Prostate gland (tissue), 2 donors: ENCODE results near the gene TTC27. TPM values are rescaled to one million over a fixed set of nuclear protein-coding genes. Genes with fewer than 3 reads are reported as not detected.

Experiments used
- DNase-seq: peaks from one replicate; pipeline ENCODE4 v3.0.0-alpha.2; 2019; ENCODE audit warnings: low spot score
- H3K27ac ChIP-seq, 2 donors: fragments of 200-600 bp; sonication (generic); 2 replicates each; pipeline ENCODE4 v1.5.1; 2017 to 2019
- H3K27me3 ChIP-seq: fragments of 200-600 bp; sonication (generic); replicated peaks from 2 replicates; pipeline ENCODE4 v1.5.1; 2019; ENCODE audit not compliant: insufficient read depth
- H3K36me3 ChIP-seq, 2 donors: fragments of 200-600 bp; sonication (generic); 1 replicate in 1 of 2; 2 replicates in 1 of 2; pipeline versions ENCODE4 v1.5.1 to v1.8.1; 2017 to 2019
- H3K4me1 ChIP-seq: fragments of 200-600 bp; sonication (generic); replicated peaks from 2 replicates; pipeline ENCODE4 v1.5.1; 2019
- H3K4me3 ChIP-seq, 2 donors: fragments of 200-600 bp; sonication (generic); 2 replicates each; pipeline ENCODE4 v1.5.1; 2017 to 2019
- H3K9me3 ChIP-seq: fragments of 200-600 bp; sonication (generic); 2 replicates; pipeline ENCODE4 v1.5.1; 2017
- POLR2A ChIP-seq: fragments of 450-650 bp; IDR thresholded peaks from one replicate; pipeline ENCODE4 v1.6.1; 2016; ENCODE audit warnings: antibody characterized with exemption, mild to moderate bottlenecking
- POLR2AphosphoS5 ChIP-seq: sonication (generic); formaldehyde crosslinking; IDR thresholded peaks from one replicate; pipeline ENCODE4 v1.6.1; 2017; ENCODE audit warnings: antibody characterized with exemption
- WGBS: methylation state at CpG from one replicate; pipeline ENCODE4 v1.1.5; 2018; 5-methylcytosine and 5-hydroxymethylcytosine counted together
- intact Hi-C: fragments of 100-400 bp; cut with DNase I; formaldehyde crosslinking; loops from one replicate; pipeline ENCODE4 v1.14.2; 2022
- total RNA-seq, 2 donors: library from RNA; depleted of rRNA; stranded (reverse); fragments of >200 nt; gene quantifications; one replicate each; pipeline ENCODE4 v1.1.0, GENCODE V29; 2016
- TF ChIP-seq, protein P1 (sequence below), 4 experiments: fragments of 200-600 bp in 2 of 4; fragments of 450-650 bp in 2 of 4; sonication (generic) in 2 of 4; IDR thresholded peaks; 1 replicate in 3 of 4; 2 replicates in 1 of 4; pipeline ENCODE4 v1.5.1; 2016 to 2019; ENCODE audit warnings: antibody characterized with exemption in 4 of 4, mild to moderate bottlenecking in 2 of 4, moderate library complexity in 2 of 4

The TTC27 gene
- total RNA-seq, 2 donors from 2014 or later: 13.0 to 15.6 TPM

GRCh38 chr2:32833709-32834108 lies 205.9 kb downstream of the TTC27 start:
- intact Hi-C loops: no loop called here
- Histone ChIP-seq H3K27me3 (no peaks in the 10 kb centered on the region), H3K36me3 (no peaks in the 10 kb centered on the region), H3K4me1 (no peaks in the 10 kb centered on the region), H3K9me3 (no peaks in the 10 kb centered on the region), H3K27ac (no peak overlapping the region), H3K4me3 (no peak overlapping the region)
- 67% methylated on average over 2 of the region's 2 CpGs for WGBS
- no peak for DNase-seq
- no peak for TF ChIP-seq POLR2AphosphoS5
- TF ChIP-seq POLR2A: no peak
- TF ChIP-seq, protein P1, sequence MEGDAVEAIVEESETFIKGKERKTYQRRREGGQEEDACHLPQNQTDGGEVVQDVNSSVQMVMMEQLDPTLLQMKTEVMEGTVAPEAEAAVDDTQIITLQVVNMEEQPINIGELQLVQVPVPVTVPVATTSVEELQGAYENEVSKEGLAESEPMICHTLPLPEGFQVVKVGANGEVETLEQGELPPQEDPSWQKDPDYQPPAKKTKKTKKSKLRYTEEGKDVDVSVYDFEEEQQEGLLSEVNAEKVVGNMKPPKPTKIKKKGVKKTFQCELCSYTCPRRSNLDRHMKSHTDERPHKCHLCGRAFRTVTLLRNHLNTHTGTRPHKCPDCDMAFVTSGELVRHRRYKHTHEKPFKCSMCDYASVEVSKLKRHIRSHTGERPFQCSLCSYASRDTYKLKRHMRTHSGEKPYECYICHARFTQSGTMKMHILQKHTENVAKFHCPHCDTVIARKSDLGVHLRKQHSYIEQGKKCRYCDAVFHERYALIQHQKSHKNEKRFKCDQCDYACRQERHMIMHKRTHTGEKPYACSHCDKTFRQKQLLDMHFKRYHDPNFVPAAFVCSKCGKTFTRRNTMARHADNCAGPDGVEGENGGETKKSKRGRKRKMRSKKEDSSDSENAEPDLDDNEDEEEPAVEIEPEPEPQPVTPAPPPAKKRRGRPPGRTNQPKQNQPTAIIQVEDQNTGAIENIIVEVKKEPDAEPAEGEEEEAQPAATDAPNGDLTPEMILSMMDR (IDR thresholded peaks at IDR 0.05): no peak

GRCh38 chr2:32835148-32835547 lies 207.3 kb downstream of the TTC27 start:
- no peaks in the 10 kb centered on the region for H3K9me3 ChIP-seq
- 61% methylated on average over 3 of the region's 3 CpGs for WGBS
- no peak overlapping the region for H3K27ac ChIP-seq
- no peak for TF ChIP-seq POLR2AphosphoS5
- TF ChIP-seq, protein P1 (IDR thresholded peaks at IDR 0.05): no peak
- TF ChIP-seq POLR2A: no peak
- no peak for DNase-seq
- no peaks in the 10 kb centered on the region for H3K27me3 ChIP-seq
- no peaks in the 10 kb centered on the region for H3K36me3 ChIP-seq
- intact Hi-C loops: no loop called here
- no peak overlapping the region for H3K4me3 ChIP-seq
- no peaks in the 10 kb centered on the region for H3K4me1 ChIP-seq

GRCh38 chr2:32836933-32837332 lies 209.1 kb downstream of the TTC27 start:
- H3K4me1 ChIP-seq: no peaks in the 10 kb centered on the region
- H3K27me3 ChIP-seq: no peaks in the 10 kb centered on the region
- WGBS: 45% methylated on average over 5 of the region's 5 CpGs
- H3K36me3 ChIP-seq: no peaks in the 10 kb centered on the region
- intact Hi-C loops: no loop called here
- H3K27ac ChIP-seq: no peak overlapping the region
- TF ChIP-seq POLR2A: no peak
- H3K4me3 ChIP-seq: no peak overlapping the region
- DNase-seq: no peak
- no peaks in the 10 kb centered on the region for H3K9me3 ChIP-seq

- Histone ChIP-seq H3K9me3 (no peaks in the 10 kb centered on the region), H3K27ac (no peak overlapping the region), H3K36me3 (no peaks in the 10 kb centered on the region), H3K4me3 (no peak overlapping the region), H3K27me3 (no peaks in the 10 kb centered on the region), H3K4me1 (no peaks in the 10 kb centered on the region)
- intact Hi-C loops: no loop called here
- no peak for DNase-seq
- TF ChIP-seq, protein P1 (IDR thresholded peaks at IDR 0.05): no peak
- no peak for TF ChIP-seq POLR2A
- TF ChIP-seq POLR2AphosphoS5: no peak
- 86% methylated on average over 7 of the region's 7 CpGs for WGBS
Observed at GRCh38 chr2:32838418-32838817, 210.6 kb downstream of the TTC27 start.

DNA sequence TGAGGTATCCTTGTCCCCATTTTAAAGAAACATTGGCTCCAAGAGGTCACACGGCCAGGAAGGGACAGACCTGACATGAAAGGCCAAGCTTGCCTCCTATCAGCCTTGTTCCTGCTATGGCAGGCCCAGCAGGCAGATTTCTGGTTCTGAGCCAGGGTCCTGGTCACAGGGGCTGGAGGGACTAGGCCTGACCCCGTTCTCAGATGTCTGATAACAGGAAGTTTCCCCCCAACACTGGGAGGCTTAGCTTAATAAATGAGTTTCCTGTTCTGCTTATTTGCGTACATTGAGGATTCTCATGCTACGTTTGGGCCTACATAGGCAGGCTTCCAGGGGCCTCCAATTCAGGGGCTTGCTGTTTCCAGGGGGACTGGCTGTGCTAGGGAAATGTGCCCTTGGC lies 211.1 kb downstream of the TTC27 start:
- no peak overlapping the region for H3K27ac ChIP-seq
- TF ChIP-seq POLR2A (no peak), POLR2AphosphoS5 (no peak)
- TF ChIP-seq, protein P1 (IDR thresholded peaks at IDR 0.05): no peak
- intact Hi-C loops: no loop called here
- no peaks in the 10 kb centered on the region for H3K27me3 ChIP-seq
- H3K4me3 ChIP-seq: no peak overlapping the region
- DNase-seq: no peak
- no peaks in the 10 kb centered on the region for H3K9me3 ChIP-seq
- 85% methylated on average over 4 of the region's 4 CpGs for WGBS
- no peaks in the 10 kb centered on the region for H3K4me1 ChIP-seq
- H3K36me3 ChIP-seq: no peaks in the 10 kb centered on the region
